Measurements from ENCODE around the gene CFAP46.
"Not testable (repeated sequence)": the region's sequence is repeated elsewhere in the genome, so short reads cannot be mapped to it uniquely, and the experiment has no call there.

CFAP46 gene

DNA sequence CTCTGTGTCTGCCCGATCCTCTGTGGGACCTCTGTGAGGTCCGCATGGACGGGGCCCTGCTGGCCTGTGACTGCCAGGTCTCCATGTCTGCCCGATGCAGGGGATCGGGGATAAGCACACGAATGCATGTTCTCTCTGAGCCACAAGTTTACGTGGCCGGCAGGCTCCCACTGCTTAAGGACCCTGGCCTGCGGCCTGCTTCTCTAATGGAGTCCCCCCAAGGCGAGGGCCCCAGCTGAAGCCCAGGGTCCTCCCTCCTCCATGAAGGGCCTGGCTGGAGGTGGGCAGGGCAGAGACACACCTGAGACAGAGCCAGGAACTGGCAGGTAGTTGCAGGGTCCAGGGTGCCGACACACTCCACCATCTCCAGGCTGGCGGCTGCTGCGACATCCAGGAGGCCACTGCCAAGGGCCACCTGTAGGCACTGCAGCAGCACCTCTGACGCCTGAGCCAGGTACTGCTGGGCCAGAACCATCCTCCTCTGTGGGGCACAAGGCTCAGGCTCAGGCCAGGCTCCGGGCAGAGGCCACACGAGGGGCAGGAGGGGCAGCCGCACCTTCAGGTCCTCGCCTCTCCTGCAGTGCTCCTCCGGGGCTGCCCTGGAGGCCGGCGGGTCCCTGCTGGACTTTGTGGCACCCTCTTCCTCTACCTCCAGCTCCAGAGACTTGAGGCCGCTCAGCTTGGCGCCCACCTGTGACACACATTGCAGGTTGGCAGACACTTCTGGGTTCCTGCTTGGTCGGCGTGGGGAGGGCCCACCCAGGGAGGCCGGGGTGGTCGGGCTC lies 95.5 kb downstream of the CFAP46 start:
- DNase-seq (ENCODE audit: low read depth), result no peak
- no peak overlapping the region for H3K4me3 ChIP-seq (ENCODE audit: control insufficient read depth, low read depth, low read length)
- TF ChIP-seq, protein P1, sequence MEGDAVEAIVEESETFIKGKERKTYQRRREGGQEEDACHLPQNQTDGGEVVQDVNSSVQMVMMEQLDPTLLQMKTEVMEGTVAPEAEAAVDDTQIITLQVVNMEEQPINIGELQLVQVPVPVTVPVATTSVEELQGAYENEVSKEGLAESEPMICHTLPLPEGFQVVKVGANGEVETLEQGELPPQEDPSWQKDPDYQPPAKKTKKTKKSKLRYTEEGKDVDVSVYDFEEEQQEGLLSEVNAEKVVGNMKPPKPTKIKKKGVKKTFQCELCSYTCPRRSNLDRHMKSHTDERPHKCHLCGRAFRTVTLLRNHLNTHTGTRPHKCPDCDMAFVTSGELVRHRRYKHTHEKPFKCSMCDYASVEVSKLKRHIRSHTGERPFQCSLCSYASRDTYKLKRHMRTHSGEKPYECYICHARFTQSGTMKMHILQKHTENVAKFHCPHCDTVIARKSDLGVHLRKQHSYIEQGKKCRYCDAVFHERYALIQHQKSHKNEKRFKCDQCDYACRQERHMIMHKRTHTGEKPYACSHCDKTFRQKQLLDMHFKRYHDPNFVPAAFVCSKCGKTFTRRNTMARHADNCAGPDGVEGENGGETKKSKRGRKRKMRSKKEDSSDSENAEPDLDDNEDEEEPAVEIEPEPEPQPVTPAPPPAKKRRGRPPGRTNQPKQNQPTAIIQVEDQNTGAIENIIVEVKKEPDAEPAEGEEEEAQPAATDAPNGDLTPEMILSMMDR (IDR thresholded peaks at IDR 0.05; ENCODE audit: control insufficient read depth, insufficient read depth, low read depth, low read length, missing control alignments), result no peak

DNA sequence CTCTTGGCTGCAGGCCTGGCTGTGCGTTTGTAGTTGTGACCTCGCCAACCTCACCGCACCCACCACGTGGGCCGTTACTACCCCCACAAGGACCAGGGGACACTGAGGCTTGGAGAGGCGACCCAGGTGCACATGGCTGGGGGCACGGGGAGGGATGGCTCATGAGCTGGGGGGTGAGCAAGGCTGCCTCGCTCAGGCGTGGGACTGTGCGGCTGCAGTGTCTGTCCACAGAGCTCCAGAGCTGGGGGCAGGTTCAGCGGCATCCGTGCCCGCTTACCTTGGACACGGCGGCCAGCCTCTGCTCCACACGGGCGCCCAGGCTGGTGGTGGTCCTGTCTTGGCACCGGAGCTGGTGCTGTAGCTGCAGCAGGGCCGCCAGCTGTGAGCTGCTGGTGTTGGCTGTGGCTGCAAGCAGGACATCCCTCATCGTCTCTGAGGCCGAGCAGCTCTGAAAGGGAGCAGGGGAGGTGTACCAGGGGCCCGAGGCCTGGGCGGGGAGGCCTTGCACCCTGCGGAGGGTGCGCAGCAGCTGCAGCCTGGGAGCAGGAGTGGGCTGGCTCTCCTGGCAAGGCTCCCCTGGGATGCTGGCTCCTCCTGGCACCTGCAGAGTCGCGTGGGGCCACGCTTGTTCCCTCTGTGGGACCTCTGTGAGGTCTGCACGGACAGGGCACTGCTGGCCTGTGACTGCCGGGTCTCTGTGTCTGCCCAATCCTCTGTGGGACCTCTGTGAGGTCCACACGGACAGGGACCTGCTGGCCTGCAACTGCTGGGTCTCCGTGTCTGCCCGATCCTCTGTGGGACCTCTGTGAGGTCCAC lies 96.4 kb downstream of the CFAP46 start:
- H3K4me3 ChIP-seq (ENCODE audit: control insufficient read depth, low read depth, low read length), result no peak overlapping the region
- TF ChIP-seq, protein P1 (IDR thresholded peaks at IDR 0.05; ENCODE audit: control insufficient read depth, insufficient read depth, low read depth, low read length, missing control alignments), result no peak
- no peak for DNase-seq (ENCODE audit: low read depth)

DNA sequence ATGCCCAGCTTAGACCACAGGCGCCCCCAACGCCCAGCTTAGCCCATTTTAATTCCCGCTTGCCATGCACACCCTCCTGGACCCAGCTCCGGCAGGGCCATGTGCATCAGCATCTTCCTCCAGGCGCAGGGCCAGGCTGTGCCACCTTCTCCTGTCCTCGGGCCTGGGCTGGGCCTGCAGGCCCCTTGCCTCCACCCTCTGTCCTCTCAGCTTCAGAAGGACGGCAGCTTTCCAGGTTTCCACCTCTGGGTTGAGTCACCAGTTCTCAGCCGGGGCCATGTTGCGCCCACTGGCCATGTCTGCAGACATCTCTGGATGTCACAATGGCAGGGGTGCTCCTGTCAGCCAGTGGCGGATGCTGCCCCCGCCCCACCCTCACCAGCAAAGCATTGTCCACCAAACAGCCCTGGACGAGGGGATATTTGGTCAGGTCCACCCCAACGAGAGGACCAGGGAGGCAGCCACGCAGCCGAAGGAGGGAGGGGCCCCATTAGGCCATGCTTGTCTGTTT lies 97.3 kb downstream of the CFAP46 start:
- TF ChIP-seq, protein P1 (IDR thresholded peaks at IDR 0.05; ENCODE audit: control insufficient read depth, insufficient read depth, low read depth, low read length, missing control alignments), result no peak
- no peak overlapping the region for H3K4me3 ChIP-seq (ENCODE audit: control insufficient read depth, low read depth, low read length)
- DNase-seq (ENCODE audit: low read depth), result no peak

DNA sequence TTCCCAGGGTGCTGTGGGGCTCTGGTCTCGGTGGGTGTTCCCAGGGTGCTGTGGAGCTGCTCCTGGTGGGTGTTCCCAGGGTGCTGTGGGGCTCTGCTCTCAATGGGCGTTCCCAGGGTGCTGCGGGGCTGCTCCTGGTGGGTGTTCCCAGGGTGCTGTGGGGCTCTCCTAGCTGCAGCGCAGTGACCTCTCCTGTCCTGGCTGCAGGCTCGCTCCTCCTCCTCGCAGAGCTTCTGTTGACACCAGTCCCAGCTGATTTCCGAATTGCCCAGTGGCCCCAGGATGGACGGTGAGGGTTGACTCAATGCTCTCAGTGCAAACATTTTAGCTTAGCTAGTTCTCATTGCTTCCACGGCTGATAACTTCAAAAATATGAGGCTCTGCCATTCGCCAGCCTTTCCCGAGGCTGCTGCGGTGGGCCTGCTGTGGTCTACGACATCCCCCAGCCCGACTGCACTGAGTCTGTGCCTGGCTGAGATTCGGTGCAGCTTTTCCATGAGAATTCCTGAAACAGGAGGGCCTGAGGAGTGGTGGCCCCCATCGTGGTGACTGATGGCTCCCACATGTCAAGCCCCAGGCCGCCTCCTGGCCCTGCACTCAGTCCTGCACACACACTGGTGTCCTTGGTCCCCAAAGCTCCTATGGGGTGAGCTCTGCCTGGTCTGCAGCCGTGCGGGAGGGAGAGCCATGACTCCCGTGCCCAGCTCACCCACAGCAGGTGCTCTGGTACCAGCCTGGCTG lies 98.1 kb downstream of the CFAP46 start:
- no peak for DNase-seq (ENCODE audit: low read depth)
- TF ChIP-seq, protein P1 (IDR thresholded peaks at IDR 0.05; ENCODE audit: control insufficient read depth, insufficient read depth, low read depth, low read length, missing control alignments), result no peak
- H3K4me3 ChIP-seq (ENCODE audit: control insufficient read depth, low read depth, low read length), result no peak overlapping the region

DNA sequence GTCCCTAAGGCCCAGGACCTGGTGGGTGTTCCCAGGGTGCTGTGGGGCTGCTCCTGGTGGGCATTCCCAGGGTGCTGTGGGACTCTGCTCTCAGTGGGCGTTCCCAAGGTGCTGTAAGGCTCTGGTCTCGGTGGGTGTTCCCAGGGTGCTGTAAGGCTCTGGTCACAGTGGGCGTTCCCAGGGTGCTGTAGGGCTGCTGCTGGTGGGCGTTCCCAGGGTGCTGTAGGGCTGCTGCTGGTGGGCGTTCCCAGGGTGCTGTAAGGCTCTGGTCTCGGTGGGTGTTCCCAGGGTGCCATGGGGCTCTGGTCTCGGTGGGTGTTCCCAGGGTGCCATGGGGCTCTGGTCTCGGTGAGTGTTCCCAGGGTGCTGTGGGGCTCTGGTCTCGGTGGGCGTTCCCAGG lies 99.1 kb downstream of the CFAP46 start:
- DNase-seq (ENCODE audit: low read depth); H3K4me3 ChIP-seq (ENCODE audit: control insufficient read depth, low read depth, low read length): not testable (repeated sequence)

DNA sequence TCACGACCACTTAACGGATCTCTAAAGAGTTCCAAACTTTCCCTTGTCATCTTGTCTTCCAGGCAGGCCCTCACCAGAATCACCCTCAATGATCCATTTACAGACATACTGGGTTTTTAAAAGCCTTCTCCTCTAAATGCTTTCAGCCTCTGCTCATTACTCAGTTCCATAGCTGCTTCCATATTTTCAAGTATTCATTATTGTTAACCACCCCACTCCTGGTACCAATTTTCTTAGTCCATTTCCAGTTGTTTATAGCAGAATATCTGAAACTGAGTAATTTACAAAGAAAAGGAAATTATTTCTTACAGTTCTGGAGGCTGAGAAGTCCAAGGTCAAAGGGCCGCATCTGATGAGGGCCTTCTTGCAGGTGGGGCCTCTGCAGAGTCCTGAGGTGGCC lies 100.0 kb downstream of the CFAP46 start:
- DNase-seq (ENCODE audit: low read depth), result no peak
- H3K4me3 ChIP-seq (ENCODE audit: control insufficient read depth, low read depth, low read length), result no peak overlapping the region
- TF ChIP-seq, protein P1 (IDR thresholded peaks at IDR 0.05; ENCODE audit: control insufficient read depth, insufficient read depth, low read depth, low read length, missing control alignments), result no peak
